Pulmonary artery endothelial cell (primary cell): Measurements from ENCODE around the gene LINS1. TPM values are rescaled to one million over a fixed set of nuclear protein-coding genes. Genes with fewer than 3 reads are reported as not detected.

ENCODE experiments used
- total RNA-seq: library from RNA; depleted of rRNA; stranded (reverse); fragments of >200 nt; gene quantifications from 2 replicates; pipeline ENCODE4 v1.2.3, GENCODE V29; 2014

Gene LINS1
- total RNA-seq, 1 donor from 2014 or later: 6.7 TPM

Other genes with a start within 250 kb of the LINS1 start
- gene CERS3, start 73.2 kb downstream of the LINS1 start, total RNA-seq: not detected in 2 replicates
- 15.1 and 20.7 TPM in 2 replicates for gene ASB7, start 405 bp upstream of the LINS1 start, total RNA-seq